Stimulated activated CD4-positive, alpha-beta T cell treated with anti-CD3 and anti-CD28 coated beads, Interleukin-4, amount 100 ng/mL, for 24 hours (primary cell): ENCODE results near the gene SLC37A2.
"Not testable (repeated sequence)": the region's sequence is repeated elsewhere in the genome, so short reads cannot be mapped to it uniquely, and the experiment has no call there.

Experiments
- DNase-seq: peaks from one replicate; pipeline ENCODE4 v3.0.0-alpha.2; 2020

Gene SLC37A2

GRCh38 chr11:125085301-125086081 is 22.4 kb downstream of the SLC37A2 start:
- DNase-seq = no peak

GRCh38 chr11:125086633-125087296 is 23.7 kb downstream of the SLC37A2 start:
- no peak for DNase-seq

- DNase-seq = no peak
These were observed 25.0 kb downstream of the SLC37A2 start for GRCh38 chr11:125088123-125088522.

- no peak for DNase-seq
These were observed 25.7 kb downstream of the SLC37A2 start for GRCh38 chr11:125088576-125089455.

GRCh38 chr11:125089481-125089880 is 26.4 kb downstream of the SLC37A2 start:
- DNase-seq = not testable (repeated sequence)

- DNase-seq = not testable (repeated sequence)
These were observed 27.0 kb downstream of the SLC37A2 start for GRCh38 chr11:125090151-125090550.

- no peak for DNase-seq
These were observed 27.7 kb downstream of the SLC37A2 start for GRCh38 chr11:125090816-125091215.

GRCh38 chr11:125091247-125091876 is 28.3 kb downstream of the SLC37A2 start:
- no peak for DNase-seq

- DNase-seq = no peak
These were observed 29.0 kb downstream of the SLC37A2 start for GRCh38 chr11:125091877-125092664.

GRCh38 chr11:125092669-125093068 is 29.6 kb downstream of the SLC37A2 start:
- no peak for DNase-seq

GRCh38 chr11:125093502-125093901 is 30.4 kb downstream of the SLC37A2 start:
- DNase-seq = no peak

GRCh38 chr11:125094731-125095130 is 31.6 kb downstream of the SLC37A2 start:
- DNase-seq = no peak

- no peak for DNase-seq
These were observed 37.0 kb downstream of the SLC37A2 start for GRCh38 chr11:125100136-125100535.

GRCh38 chr11:125101596-125101995 is 38.5 kb downstream of the SLC37A2 start:
- DNase-seq = no peak

- no peak for DNase-seq
These were observed 38.9 kb downstream of the SLC37A2 start for GRCh38 chr11:125102025-125102424.

- DNase-seq = no peak
These were observed 39.4 kb downstream of the SLC37A2 start for GRCh38 chr11:125102510-125102909.

- no peak for DNase-seq
These were observed 42.8 kb downstream of the SLC37A2 start for GRCh38 chr11:125105926-125106325.

- DNase-seq = no peak
These were observed 45.4 kb downstream of the SLC37A2 start for GRCh38 chr11:125108469-125108868.

GRCh38 chr11:125110506-125110905 is 47.4 kb downstream of the SLC37A2 start:
- no peak for DNase-seq

- no peak for DNase-seq
These were observed 47.9 kb downstream of the SLC37A2 start for GRCh38 chr11:125111001-125111342.

- DNase-seq = peak; percentile 97
These were observed 48.5 kb downstream of the SLC37A2 start, which contains the start of gene TMEM218 for GRCh38 chr11:125111343-125112207. Gene TMEM218, minus strand, starts transcription at chr11:125111626. Its CDS starts 9,385 bp downstream, at chr11:125102241.
